Activated naive CD4-positive, alpha-beta T cell treated with anti-CD3 and anti-CD28 coated beads for 36 hours (primary cell): ENCODE measurements around the gene VAT1L. TPM values are rescaled to one million over a fixed set of nuclear protein-coding genes. Genes with fewer than 3 reads are reported as not detected.

Source experiments
- CTCF ChIA-PET: fragments of 350-600 bp; sonication (Branson Sonifier 250); formaldehyde crosslinking; loops from one replicate; lab custom pipeline; 2021; ENCODE audit warnings: antibody characterized with exemption; lab: Charles Lee
- DNase-seq: peaks from one replicate; pipeline ENCODE4 v3.0.0-alpha.2; 2020
- H3K27ac Mint-ChIP-seq: one replicate; pipeline ENCODE4 v1.8.0; 2021; ENCODE audit warnings: mild to moderate bottlenecking, mixed read lengths
- H3K27me3 Mint-ChIP-seq: one replicate; pipeline ENCODE4 v1.8.0; 2021; ENCODE audit warnings: low read depth, mixed read lengths
- H3K36me3 Mint-ChIP-seq: one replicate; pipeline ENCODE4 v1.8.0; 2021; ENCODE audit warnings: low read depth, mixed read lengths
- H3K4me1 Mint-ChIP-seq: one replicate; pipeline ENCODE4 v1.8.0; 2021; ENCODE audit warnings: low read depth, mixed read lengths
- H3K4me3 Mint-ChIP-seq: one replicate; pipeline ENCODE4 v1.8.0; 2021; ENCODE audit warnings: mild to moderate bottlenecking, moderate library complexity, mixed read lengths
- H3K9me3 Mint-ChIP-seq: one replicate; pipeline ENCODE4 v1.8.0; 2021; ENCODE audit warnings: mixed read lengths
- intact Hi-C: fragments of 100-400 bp; cut with micrococcal nuclease; formaldehyde crosslinking; loops from one replicate; pipeline ENCODE4 v1.15.1; 2023
- total RNA-seq, 2 experiments: library from RNA; stranded (reverse); gene quantifications; one replicate each; pipeline ENCODE4 v1.2.3, GENCODE V29; 2021

VAT1L gene, protein sequence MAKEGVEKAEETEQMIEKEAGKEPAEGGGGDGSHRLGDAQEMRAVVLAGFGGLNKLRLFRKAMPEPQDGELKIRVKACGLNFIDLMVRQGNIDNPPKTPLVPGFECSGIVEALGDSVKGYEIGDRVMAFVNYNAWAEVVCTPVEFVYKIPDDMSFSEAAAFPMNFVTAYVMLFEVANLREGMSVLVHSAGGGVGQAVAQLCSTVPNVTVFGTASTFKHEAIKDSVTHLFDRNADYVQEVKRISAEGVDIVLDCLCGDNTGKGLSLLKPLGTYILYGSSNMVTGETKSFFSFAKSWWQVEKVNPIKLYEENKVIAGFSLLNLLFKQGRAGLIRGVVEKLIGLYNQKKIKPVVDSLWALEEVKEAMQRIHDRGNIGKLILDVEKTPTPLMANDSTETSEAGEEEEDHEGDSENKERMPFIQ
- not detected for total RNA-seq

DNA sequence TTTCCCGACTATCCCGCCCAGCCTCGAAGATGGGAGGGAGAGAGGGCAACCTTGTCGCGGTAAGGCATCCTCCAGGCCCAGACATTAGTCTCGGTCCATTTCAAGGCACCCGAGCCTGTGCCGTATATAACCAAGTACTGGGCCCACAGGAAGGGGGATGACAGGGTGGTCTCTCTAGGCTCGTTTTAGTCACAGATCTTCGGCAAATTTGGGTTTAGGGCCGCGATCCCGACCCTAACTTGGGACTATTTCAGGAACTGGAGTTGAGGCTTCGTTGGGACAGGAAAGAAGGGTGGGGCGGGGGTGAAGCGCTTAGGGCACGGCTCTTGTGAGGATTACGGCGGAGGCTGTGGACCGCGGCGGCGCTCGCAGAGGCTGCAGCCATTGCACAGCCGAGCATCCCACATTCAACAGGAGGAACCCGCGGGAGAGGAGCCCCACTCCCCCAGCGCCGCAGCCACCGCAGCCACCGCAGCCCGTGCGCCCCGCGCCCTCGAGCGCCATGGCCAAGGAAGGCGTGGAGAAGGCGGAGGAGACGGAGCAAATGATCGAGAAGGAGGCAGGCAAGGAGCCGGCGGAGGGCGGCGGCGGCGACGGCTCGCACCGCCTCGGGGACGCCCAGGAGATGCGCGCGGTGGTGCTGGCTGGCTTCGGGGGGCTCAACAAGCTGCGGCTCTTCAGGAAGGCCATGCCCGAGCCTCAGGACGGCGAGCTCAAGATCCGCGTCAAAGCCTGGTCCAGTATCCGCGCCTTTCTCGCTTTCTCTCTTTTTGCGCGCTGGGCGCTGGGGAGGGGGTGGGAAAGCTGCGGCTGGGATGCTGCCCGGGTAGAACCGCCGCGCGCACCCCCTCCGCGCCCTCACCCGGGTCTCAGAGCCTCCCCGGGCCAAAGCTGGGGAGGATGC lies at the start of gene VAT1L:
VAT1L (plus strand) TSS at position 384 of the 904 bp plus-strand sequence; CDS start at position 503, 119 bp downstream.
- Mint-ChIP-seq H3K36me3 (no peaks in the 10 kb centered on the region), H3K27ac (no peak within 1 kb of the TSS), H3K4me3 (peak within 1 kb of the TSS; percentile 66), H3K27me3 (peaks cover 63% of the 10 kb centered on the region), H3K9me3 (no peaks in the 10 kb centered on the region), H3K4me1 (peaks cover 7% of the 10 kb centered on the region)
- DNase-seq: peak; percentile 5
- intact Hi-C loops: loop anchor here (2.0 to 10.0 kb wide), 2 partner anchors 66 to 186 kb away; partner anchors contain the start of gene NUDT7
- CTCF ChIA-PET: no interaction called here

DNA sequence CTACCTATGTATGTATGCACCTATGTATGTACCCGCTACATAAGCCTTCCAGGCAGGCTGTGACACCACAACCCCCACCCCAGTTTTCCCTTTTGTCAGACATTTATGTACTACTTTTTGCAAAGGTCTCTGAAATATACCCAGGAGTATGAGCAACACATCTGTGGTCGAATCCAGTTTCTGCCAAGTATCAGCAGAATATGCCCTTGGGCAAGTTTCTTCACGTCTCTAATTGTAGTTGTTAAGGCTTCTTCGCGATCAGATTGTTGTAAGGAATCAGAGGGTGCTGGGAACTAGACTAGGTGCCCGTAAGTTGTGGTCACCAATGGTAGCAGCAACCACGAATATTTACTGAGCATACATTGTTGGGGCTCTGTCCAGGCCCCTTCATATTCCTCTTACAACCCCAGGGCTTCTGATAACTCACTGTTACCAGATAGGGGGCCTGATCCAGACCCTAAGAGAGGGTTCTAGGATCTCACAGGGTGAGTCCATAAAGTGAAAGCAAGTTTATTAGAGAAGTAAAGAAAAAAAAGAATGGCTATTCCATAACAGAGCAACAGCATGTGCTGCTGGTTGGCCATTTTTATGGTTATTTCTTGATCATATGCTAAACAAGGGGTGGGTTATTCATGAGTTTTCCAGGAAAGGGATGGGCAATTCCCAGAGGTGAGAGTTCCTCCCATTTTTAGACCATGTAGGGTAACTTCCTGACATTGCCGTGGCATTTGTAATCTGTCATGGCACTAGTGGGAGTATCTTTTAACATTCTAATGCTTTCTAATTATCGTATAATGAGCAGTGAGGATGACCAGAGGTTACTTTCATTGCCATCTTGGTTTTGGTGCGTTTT lies 49.4 kb upstream of the VAT1L start:
- Mint-ChIP-seq H3K9me3 (peaks cover 9% of the 10 kb centered on the region), H3K4me1 (no peaks in the 10 kb centered on the region), H3K4me3 (no peak overlapping the region), H3K36me3 (peaks cover 13% of the 10 kb centered on the region), H3K27ac (no peak overlapping the region), H3K27me3 (no peaks in the 10 kb centered on the region)
- CTCF ChIA-PET: no interaction called here
- intact Hi-C loops: no loop called here
- no peak for DNase-seq

DNA sequence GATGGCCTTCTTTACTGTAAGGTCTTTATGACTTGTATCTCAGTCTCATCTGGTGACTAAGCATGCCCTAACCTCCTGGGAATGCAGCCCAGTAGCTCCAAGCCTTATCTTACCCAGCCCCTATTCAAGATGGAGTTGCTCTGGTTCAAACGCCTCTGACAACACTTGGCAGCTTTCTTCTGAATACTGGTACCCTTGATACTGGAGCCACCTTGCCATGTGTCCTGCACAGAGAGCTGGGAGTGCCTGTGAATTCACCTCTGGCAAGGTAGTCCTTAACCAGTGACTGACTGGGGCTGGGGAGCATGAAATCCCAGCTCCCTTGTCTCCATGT lies 48.8 kb upstream of the VAT1L start:
- Mint-ChIP-seq H3K36me3 (peaks cover 10% of the 10 kb centered on the region), H3K27me3 (no peaks in the 10 kb centered on the region), H3K27ac (no peak overlapping the region), H3K9me3 (peaks cover 8% of the 10 kb centered on the region), H3K4me1 (no peaks in the 10 kb centered on the region), H3K4me3 (no peak overlapping the region)
- intact Hi-C loops: no loop called here
- no peak for DNase-seq
- CTCF ChIA-PET: no interaction called here

DNA sequence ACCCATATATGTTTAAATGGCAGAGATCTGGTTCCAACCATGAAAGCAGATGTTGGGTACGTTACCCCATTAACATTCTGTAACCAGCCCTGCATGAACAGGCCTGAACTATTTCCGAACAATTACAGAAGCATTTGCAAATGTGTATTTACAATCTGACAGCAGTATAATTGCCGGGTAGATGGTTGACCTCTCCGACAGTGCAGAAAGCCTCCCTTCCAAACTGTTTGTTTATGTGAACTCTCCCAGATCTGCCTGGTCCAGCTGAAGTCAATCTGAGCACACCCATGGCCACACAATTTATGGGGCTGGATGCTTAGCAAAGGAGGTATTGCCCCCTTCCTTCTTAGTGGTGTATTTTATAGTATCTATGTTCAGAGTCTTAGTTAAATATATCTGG lies 44.2 kb upstream of the VAT1L start:
- H3K27ac Mint-ChIP-seq: no peak overlapping the region
- H3K36me3 Mint-ChIP-seq: no peaks in the 10 kb centered on the region
- H3K4me1 Mint-ChIP-seq: no peaks in the 10 kb centered on the region

DNA sequence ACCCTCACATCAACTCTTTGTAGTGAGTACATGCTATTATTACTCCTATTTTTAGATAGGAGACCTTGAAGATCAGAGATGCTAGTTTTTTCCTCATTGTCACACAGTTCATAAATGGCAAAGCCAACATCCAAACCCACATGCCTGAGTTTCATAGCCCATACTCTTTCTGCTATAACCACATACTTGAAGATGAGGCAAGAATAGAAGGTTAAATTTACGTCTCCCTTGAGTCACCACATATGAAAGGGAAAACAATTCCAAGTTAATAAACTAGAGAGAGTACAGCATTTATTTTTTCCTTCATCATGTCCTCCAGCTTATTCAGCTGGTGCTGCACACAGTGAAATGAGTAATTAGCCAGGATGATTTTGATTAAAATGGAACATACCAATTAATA lies 42.4 kb upstream of the VAT1L start:
- intact Hi-C loops: no loop called here
- Mint-ChIP-seq H3K27me3 (peaks cover 8% of the 10 kb centered on the region), H3K9me3 (no peaks in the 10 kb centered on the region), H3K4me3 (no peak overlapping the region), H3K4me1 (no peaks in the 10 kb centered on the region), H3K36me3 (no peaks in the 10 kb centered on the region), H3K27ac (no peak overlapping the region)
- CTCF ChIA-PET: no interaction called here
- no peak for DNase-seq

More for the DNA sequence above, 44.2 kb upstream of the VAT1L start:
- CTCF ChIA-PET: no interaction called here
- DNase-seq: no peak
- intact Hi-C loops: no loop called here
- Mint-ChIP-seq H3K27me3 (peaks cover 2% of the 10 kb centered on the region), H3K4me3 (no peak overlapping the region), H3K9me3 (no peaks in the 10 kb centered on the region)

DNA sequence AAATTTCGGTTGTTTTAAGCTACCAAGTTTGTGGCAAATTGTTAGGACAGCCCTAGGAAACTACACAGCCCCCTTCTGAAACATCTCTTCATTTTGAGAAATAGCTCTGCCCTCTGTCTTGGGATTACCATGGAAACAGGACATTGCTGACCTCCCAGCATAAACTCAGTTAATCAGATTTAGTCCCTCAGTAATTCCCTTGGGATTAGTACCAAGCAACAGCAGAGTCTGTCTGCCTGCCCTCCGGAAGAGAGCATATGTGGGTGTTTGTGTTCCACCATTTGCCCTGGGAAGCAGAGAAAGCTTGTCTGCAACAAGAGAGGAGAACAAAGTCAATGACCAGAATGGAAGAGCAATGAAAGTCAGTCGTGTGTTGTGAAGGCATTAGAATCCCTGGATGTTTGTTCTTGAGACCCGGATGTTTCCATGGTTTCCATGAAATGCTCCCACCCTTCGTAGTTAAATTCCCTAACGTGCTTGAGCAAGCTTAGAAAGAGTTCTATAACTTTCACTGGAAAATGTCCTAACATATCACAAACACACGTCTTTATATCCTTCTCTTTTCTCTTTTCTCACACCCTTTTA lies 39.9 kb upstream of the VAT1L start:
- H3K4me1 Mint-ChIP-seq: no peaks in the 10 kb centered on the region
- H3K27ac Mint-ChIP-seq: no peak overlapping the region
- no peaks in the 10 kb centered on the region for H3K36me3 Mint-ChIP-seq
- intact Hi-C loops: no loop called here
- no peak for DNase-seq
- H3K4me3 Mint-ChIP-seq: no peak overlapping the region
- H3K9me3 Mint-ChIP-seq: no peaks in the 10 kb centered on the region
- CTCF ChIA-PET: no interaction called here
- H3K27me3 Mint-ChIP-seq: peaks cover 14% of the 10 kb centered on the region

DNA sequence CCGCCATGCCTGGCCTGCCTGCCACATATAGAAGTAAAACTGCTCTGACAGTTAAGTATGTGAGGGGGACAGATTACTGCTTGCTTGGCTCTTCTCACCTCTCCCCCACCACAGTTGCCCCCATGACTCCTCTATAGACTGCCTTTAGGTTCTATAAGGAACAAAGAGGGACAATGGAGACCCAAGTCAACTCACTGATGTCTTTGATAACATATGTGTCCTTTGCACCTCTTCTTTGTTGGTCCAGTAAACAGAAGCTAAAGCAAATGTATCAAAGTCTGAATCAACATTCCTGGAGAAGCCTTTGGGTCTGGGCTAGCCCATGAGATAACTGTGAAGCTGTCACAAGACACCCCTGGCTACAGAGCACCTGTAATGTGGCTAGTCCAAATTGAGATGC lies 38.9 kb upstream of the VAT1L start:
- intact Hi-C loops: no loop called here
- no peak for DNase-seq
- H3K4me1 Mint-ChIP-seq: no peaks in the 10 kb centered on the region
- H3K27me3 Mint-ChIP-seq: peaks cover 16% of the 10 kb centered on the region
- no peak overlapping the region for H3K4me3 Mint-ChIP-seq
- H3K36me3 Mint-ChIP-seq: no peaks in the 10 kb centered on the region
- H3K9me3 Mint-ChIP-seq: no peaks in the 10 kb centered on the region
- CTCF ChIA-PET: no interaction called here
- H3K27ac Mint-ChIP-seq: no peak overlapping the region

DNA sequence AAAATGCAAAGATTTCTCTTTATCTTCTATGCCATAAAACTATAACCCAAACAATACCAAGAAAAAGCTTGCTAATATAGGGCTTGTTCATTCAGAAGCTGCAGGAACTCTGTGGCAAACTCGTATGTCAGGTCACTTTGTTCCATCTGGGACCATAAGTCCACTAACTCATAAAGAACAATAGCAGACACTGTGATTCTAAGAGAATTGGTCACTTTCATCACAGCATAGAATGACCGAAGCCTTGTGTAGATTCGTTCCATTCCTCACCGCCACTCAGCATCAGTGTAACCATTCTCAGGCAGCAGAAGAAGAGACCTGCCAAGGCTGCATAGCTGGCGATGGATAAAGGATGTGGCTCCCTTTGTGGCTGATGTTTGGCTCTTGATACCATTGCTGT lies 30.3 kb upstream of the VAT1L start:
- intact Hi-C loops: no loop called here
- H3K9me3 Mint-ChIP-seq: no peaks in the 10 kb centered on the region
- H3K4me3 Mint-ChIP-seq: no peak overlapping the region
- H3K4me1 Mint-ChIP-seq: no peaks in the 10 kb centered on the region
- H3K27me3 Mint-ChIP-seq: peaks cover 6% of the 10 kb centered on the region
- CTCF ChIA-PET: no interaction called here
- H3K36me3 Mint-ChIP-seq: no peaks in the 10 kb centered on the region
- no peak for DNase-seq
- no peak overlapping the region for H3K27ac Mint-ChIP-seq

DNA sequence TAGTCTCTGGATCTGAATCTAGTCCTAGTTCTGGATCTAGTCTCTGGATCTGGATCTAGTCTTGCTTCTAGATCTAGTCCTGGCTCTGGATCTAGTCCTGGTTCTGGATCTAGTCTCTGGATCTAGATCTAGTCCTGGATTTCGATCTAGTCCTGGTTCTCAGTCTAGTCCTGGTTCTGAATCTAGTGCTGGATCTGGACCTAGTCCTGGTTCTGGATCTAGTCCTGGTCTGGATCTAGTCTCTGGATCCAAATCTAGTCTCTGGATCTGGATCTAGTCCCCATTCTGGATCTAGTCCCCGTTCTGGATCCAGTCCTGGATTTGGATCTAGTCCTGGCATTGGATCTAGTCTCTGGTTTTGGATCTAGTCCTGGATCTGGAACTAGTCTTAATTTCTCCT lies 29.9 kb upstream of the VAT1L start:
- Mint-ChIP-seq H3K9me3 (no peaks in the 10 kb centered on the region), H3K27me3 (peaks cover 5% of the 10 kb centered on the region), H3K36me3 (no peaks in the 10 kb centered on the region), H3K4me3 (no peak overlapping the region), H3K4me1 (no peaks in the 10 kb centered on the region), H3K27ac (no peak overlapping the region)
- CTCF ChIA-PET: no interaction called here
- DNase-seq: no peak
- intact Hi-C loops: no loop called here

DNA sequence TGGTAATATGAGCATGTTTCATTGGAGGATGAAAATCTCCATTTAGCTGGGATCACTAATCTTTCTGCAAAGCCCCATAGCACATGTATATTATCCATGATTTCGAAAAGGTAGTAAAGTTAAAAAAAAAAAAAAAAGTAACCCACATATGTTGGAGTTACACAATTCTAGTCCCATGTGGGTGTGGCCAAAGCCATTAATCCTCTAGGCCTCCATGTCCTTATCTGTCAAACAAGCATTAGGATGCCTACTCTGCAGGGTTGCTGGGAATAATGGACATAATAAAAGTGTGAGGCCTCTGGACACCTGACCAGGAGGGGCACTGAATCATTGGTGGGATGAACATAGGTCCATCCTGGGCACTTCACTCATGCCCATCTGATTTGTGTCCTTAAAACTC lies 29.2 kb upstream of the VAT1L start:
- H3K4me1 Mint-ChIP-seq: no peaks in the 10 kb centered on the region
- no peaks in the 10 kb centered on the region for H3K9me3 Mint-ChIP-seq
- no peak overlapping the region for H3K27ac Mint-ChIP-seq
- intact Hi-C loops: no loop called here
- peaks cover 2% of the 10 kb centered on the region for H3K27me3 Mint-ChIP-seq
- no peak for DNase-seq
- CTCF ChIA-PET: interaction anchor here (0.9 kb wide), 1 partner anchor 37 kb away, joined by 3 read pairs; the partner anchor contains the start of gene NUDT7
- H3K4me3 Mint-ChIP-seq: no peak overlapping the region
- no peaks in the 10 kb centered on the region for H3K36me3 Mint-ChIP-seq

DNA sequence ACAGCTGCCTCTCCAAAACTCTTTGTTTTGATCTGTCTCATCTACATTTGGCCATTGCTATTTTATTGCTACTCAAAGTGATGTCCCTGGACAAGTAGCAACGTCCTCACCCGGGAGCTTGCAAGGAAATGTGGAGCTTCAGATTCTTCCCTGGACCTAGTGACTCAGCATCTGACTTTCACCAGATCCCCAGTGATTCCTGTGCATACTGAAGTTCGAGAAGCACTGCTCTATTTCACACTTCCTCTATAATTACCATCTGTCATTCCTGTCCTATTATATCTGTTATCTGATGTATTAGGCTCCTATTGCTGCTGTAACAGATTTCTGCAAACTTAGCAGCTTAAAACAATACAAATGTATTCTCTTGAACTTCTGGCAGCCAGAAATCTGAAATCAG lies 28.5 kb upstream of the VAT1L start:
- Mint-ChIP-seq H3K36me3 (no peaks in the 10 kb centered on the region), H3K27me3 (peaks cover 2% of the 10 kb centered on the region), H3K4me3 (no peak overlapping the region), H3K9me3 (no peaks in the 10 kb centered on the region), H3K4me1 (no peaks in the 10 kb centered on the region), H3K27ac (no peak overlapping the region)
- intact Hi-C loops: no loop called here
- no peak for DNase-seq
- CTCF ChIA-PET: interaction anchor here (0.6 to 0.9 kb wide), 2 partner anchors 32 to 38 kb away, joined by 3 read pairs; partner anchors contain the start of gene NUDT7

DNA sequence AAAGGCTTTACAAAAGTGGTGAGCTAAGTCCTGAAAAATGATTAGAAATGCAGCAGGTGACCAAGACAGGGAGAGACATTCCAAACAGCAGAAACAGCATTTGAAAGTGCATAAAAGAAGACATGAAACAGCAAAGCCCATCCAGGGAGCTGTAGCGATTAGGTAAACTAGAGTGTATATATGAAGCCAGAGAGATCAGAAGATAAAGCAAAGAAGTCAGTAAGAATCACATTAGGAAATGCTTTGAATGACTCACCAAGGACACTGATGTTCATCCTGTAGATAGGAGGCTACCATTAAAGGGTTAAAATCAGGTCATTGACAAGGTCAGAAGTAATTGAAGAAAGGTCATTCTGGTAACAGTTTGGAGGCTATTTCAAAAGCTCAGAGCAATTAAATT lies 27.6 kb upstream of the VAT1L start:
- CTCF ChIA-PET: no interaction called here
- intact Hi-C loops: no loop called here
- H3K27me3 Mint-ChIP-seq: peaks cover 2% of the 10 kb centered on the region
- H3K27ac Mint-ChIP-seq: no peak overlapping the region
- DNase-seq: no peak
- no peak overlapping the region for H3K4me3 Mint-ChIP-seq
- H3K36me3 Mint-ChIP-seq: no peaks in the 10 kb centered on the region
- H3K9me3 Mint-ChIP-seq: no peaks in the 10 kb centered on the region
- H3K4me1 Mint-ChIP-seq: no peaks in the 10 kb centered on the region
